GM12878 (cell line): ENCODE results near the gene UBQLN4. TPM values are rescaled to one million over a fixed set of nuclear protein-coding genes. Genes with fewer than 3 reads are reported as not detected.

Experiments
- ATAC-seq: fragments of 200-7000 bp; cut with Tn5 transposase; 3 replicates; pipeline ENCODE4 v1.9.1; 2020; ENCODE audit warnings: mild to moderate bottlenecking, moderate library complexity
- BruUV-seq: library from RNA; stranded (reverse); fragments of 400-500 nt; replicated peaks from 2 replicates; lab custom pipeline; 2021; lab: Mats Ljungman, UMichigan
- CTCF ChIA-PET: fragments of 300-600 bp; sonication (Branson Sonifier 250); formaldehyde crosslinking; extraction: SDS; loops from one replicate; lab custom pipeline; 2021; ENCODE audit warnings: inconsistent platforms; lab: Yijun Ruan, JAX
- POLR2A ChIA-PET: fragments of 350-600 bp; formaldehyde crosslinking; extraction: SDS; loops from one replicate; lab custom pipeline; 2021; ENCODE audit warnings: inconsistent platforms; lab: Charles Lee
- RAD21 ChIA-PET: fragments of 300-600 bp; sonication (Branson Sonifier 250); formaldehyde crosslinking; loops from one replicate; lab custom pipeline; 2023; ENCODE audit warnings: antibody characterized with exemption; ENCODE audit not compliant: unreplicated experiment; lab: Charles Lee
- SMC1A ChIA-PET: fragments of 300-600 bp; sonication (Branson Sonifier 250); formaldehyde crosslinking; loops from one replicate; lab custom pipeline; 2023; ENCODE audit not compliant: unreplicated experiment, uncharacterized antibody; lab: Charles Lee
- DNase-seq: peaks from one replicate; pipeline ENCODE4 v3.0.0-alpha.2; 2011; ENCODE audit warnings: low read depth, low spot score
- FAIRE-seq: peaks from 3 replicates; lab custom pipeline; 2011; peaks lifted over from hg19 to GRCh38; lab: Jason Lieb, UNC
- H2AFZ ChIP-seq: 2 replicates; pipeline ENCODE4 v1.6.0; 2011; ENCODE audit warnings: low read depth, low read length, control low read depth; ENCODE audit not compliant: control insufficient read depth
- H3K27ac ChIP-seq: 2 replicates; pipeline ENCODE4 v1.5.1; 2011; ENCODE audit warnings: control low read depth; ENCODE audit not compliant: control insufficient read depth, insufficient read depth
- H3K27me3 ChIP-seq, 2 experiments: replicated peaks in 1 of 2; 2 replicates each; pipeline versions ENCODE4 v1.6.0 to v1.6.1; 2011; ENCODE audit warnings: low read length in 1 of 2; ENCODE audit not compliant: control insufficient read depth in 2 of 2, insufficient read depth in 2 of 2
- H3K36me3 ChIP-seq, 2 experiments: 2 replicates each; pipeline ENCODE4 v1.5.1; 2011; ENCODE audit warnings: low read length in 1 of 2; ENCODE audit not compliant: control insufficient read depth in 2 of 2, insufficient read depth in 2 of 2
- H3K4me1 ChIP-seq: 2 replicates; pipeline ENCODE4 v1.6.1; 2011; ENCODE audit warnings: mild to moderate bottlenecking, low read length, moderate library complexity, mixed read lengths; ENCODE audit not compliant: control insufficient read depth, insufficient read depth
- H3K4me2 ChIP-seq: 2 replicates; pipeline ENCODE4 v1.6.0; 2011; ENCODE audit warnings: control low read depth; ENCODE audit not compliant: control insufficient read depth, insufficient read depth
- H3K4me3 ChIP-seq: fragments of 200-600 bp; sonication (generic); 2 replicates; pipeline ENCODE4 v1.5.1; 2016
- H3K79me2 ChIP-seq: 2 replicates; pipeline ENCODE4 v1.6.0; 2011; ENCODE audit warnings: low read length; ENCODE audit not compliant: control insufficient read depth, insufficient read depth
- H3K9ac ChIP-seq: 2 replicates; pipeline ENCODE4 v1.8.0; 2011; ENCODE audit warnings: low read length, control low read depth, mixed read lengths; ENCODE audit not compliant: control insufficient read depth, insufficient read depth
- H3K9me3 ChIP-seq: replicated peaks from 3 replicates; pipeline ENCODE4 v1.5.1; 2011; ENCODE audit warnings: mild to moderate bottlenecking, low read length; ENCODE audit not compliant: control insufficient read depth, insufficient read depth
- H4K20me1 ChIP-seq: 2 replicates; pipeline ENCODE4 v1.6.0; 2011; ENCODE audit not compliant: control insufficient read depth, insufficient read depth
- BHLHE40 ChIP-seq, 2 experiments: fragments of 450-650 bp in 1 of 2; IDR thresholded peaks; 2 replicates each; pipeline ENCODE4 v1.6.1; 2011 to 2017; ENCODE audit warnings: low read depth in 2 of 2, borderline replicate concordance in 1 of 2, improper control_type of control experiment in 1 of 2, low read length in 1 of 2, mild to moderate bottlenecking in 1 of 2
- CREM ChIP-seq: IDR thresholded peaks from 2 replicates; pipeline ENCODE4 v1.6.1; 2014; ENCODE audit warnings: antibody characterized with exemption, low read depth
- DPF2 ChIP-seq: fragments of 450-650 bp; IDR thresholded peaks from 2 replicates; pipeline ENCODE4 v1.6.1; 2017; ENCODE audit warnings: mild to moderate bottlenecking
- EGR1 ChIP-seq, 2 experiments: IDR thresholded peaks; 1 replicate in 1 of 2; 2 replicates in 1 of 2; pipeline ENCODE4 v1.6.1; 2011 to 2012; ENCODE audit warnings: low read depth in 2 of 2, low read length in 2 of 2, borderline replicate concordance in 1 of 2, mild to moderate bottlenecking in 1 of 2, moderate library complexity in 1 of 2
- MAX ChIP-seq: IDR thresholded peaks from 2 replicates; pipeline ENCODE4 v1.6.1; 2012; ENCODE audit warnings: low read depth, low read length, improper control_type of control experiment
- MEF2A ChIP-seq: IDR thresholded peaks from 2 replicates; pipeline ENCODE4 v1.6.1; 2011; ENCODE audit warnings: low read depth, mild to moderate bottlenecking, low read length, moderate library complexity; ENCODE audit not compliant: insufficient read depth
- NFIC ChIP-seq: IDR thresholded peaks from 2 replicates; pipeline ENCODE4 v1.6.1; 2012; ENCODE audit warnings: low read depth, mild to moderate bottlenecking, inconsistent platforms, low read length, moderate library complexity
- RAD51 ChIP-seq: fragments of 450-650 bp; IDR thresholded peaks from 2 replicates; pipeline ENCODE4 v1.6.1; 2016; ENCODE audit warnings: moderate library complexity, mild to moderate bottlenecking, inconsistent platforms
- SUPT20H ChIP-seq: IDR thresholded peaks from 2 replicates; pipeline ENCODE4 v1.6.1; 2011; ENCODE audit warnings: low read depth, mild to moderate bottlenecking, low read length, moderate library complexity, borderline replicate concordance; ENCODE audit not compliant: control insufficient read depth
- ZBTB4 ChIP-seq: fragments of 450-650 bp; formaldehyde crosslinking; IDR thresholded peaks from 2 replicates; pipeline ENCODE4 v1.4.0; 2022; ENCODE audit warnings: mild to moderate bottlenecking, moderate library complexity
- WGBS: methylation state at CpG from one replicate; pipeline ENCODE4 v1.1.6; 2016; ENCODE audit warnings: low lambda C conversion rate; ENCODE audit not compliant: insufficient replicate concordance, insufficient coverage; ENCODE audit errors: missing lambda C conversion rate; 5-methylcytosine and 5-hydroxymethylcytosine counted together
- in situ Hi-C: fragments of 300-500 bp; cut with MboI; formaldehyde crosslinking; loops from 9 replicates; pipeline ENCODE4 v1.14.3; 2018; ENCODE audit warnings: mixed read lengths
- intact Hi-C: fragments of 100-400 bp; cut with micrococcal nuclease; formaldehyde crosslinking; loops from one replicate; pipeline ENCODE4 v1.14.2; 2022; ENCODE audit not compliant: unreplicated experiment
- polyA plus RNA-seq, 11 experiments: library from polyadenylated mRNA; depleted of rRNA in 4 of 11; unstranded in 6 of 11; stranded (reverse) in 5 of 11; fragments of >200 nt; fragmentation: Nextera tagmentation in 4 of 11; fragmentation: Illumina TruSeq in 1 of 11; extraction: Ambion mirVana in 4 of 11; extraction: Trizol in 1 of 11; gene quantifications; 1 replicate in 1 of 11; 2 replicates in 10 of 11; pipeline versions ENCODE4 v1.2.1 to v1.2.3, GENCODE V29; 2011 to 2016; ENCODE audit warnings: inconsistent platforms in 2 of 11, missing spikeins in 2 of 11, low read depth in 1 of 11
- total RNA-seq, 4 experiments: library from RNA; depleted of rRNA in 3 of 4; stranded (reverse); fragments of >200 nt in 3 of 4; fragmentation: Illumina TruSeq in 1 of 4; extraction: Trizol in 1 of 4; gene quantifications; 2 replicates each; pipeline versions ENCODE4 v1.2.1 to v1.2.3, GENCODE V29; 2013 to 2021

Gene UBQLN4
- total and polyA plus RNA-seq, 10 of the 15 experiments (the other 5 are each of a cell fraction or from before 2014, with no cell fraction given) = 10.0 to 44.6 (median 19.7) TPM

GRCh38 chr1:156081180-156081916 lies 27.8 kb upstream of the UBQLN4 start:
- 36% methylated on average over 31 of the region's 61 CpGs for WGBS
- intact Hi-C loops (no loop called here), in situ Hi-C loops (no loop called here)
- no peaks in the 10 kb centered on the region for H3K36me3 ChIP-seq
- peak overlapping the region; percentile 72; the same call in 1 of the 2 replicates for H3K4me2 ChIP-seq
- SMC1A ChIA-PET = interaction anchor here (3.4 kb wide), 1 partner anchor 15 kb away, joined by 13 read pairs; no protein-coding TSS in a partner anchor
- RAD21 ChIA-PET = no interaction called here
- no peak for FAIRE-seq
- H3K27ac ChIP-seq = no peak overlapping the region
- H4K20me1 ChIP-seq = no peaks in the 10 kb centered on the region
- H3K9ac ChIP-seq = no peak overlapping the region
- no peaks in the 10 kb centered on the region for H3K79me2 ChIP-seq
- CTCF ChIA-PET = no interaction called here
- ATAC-seq = no peak
- POLR2A ChIA-PET = interaction anchor here (1.4 kb wide), 1 partner anchor 12 kb away, joined by 3 read pairs; no protein-coding TSS in a partner anchor
- H3K9me3 ChIP-seq = no peaks in the 10 kb centered on the region; the same call in 2 of the 3 replicates
- peaks cover 4% of the 10 kb centered on the region; the same call in 1 of the 2 replicates for H3K4me1 ChIP-seq
- no peak for DNase-seq
- BruUV-seq = no TSS peak
- peak in 1 of 2 experiments; percentile 84; a peak in 1 of 3 replicates for TF ChIP-seq EGR1 (IDR thresholded peaks at IDR 0.05; ENCODE audit: borderline replicate concordance in 1 of 2, low read depth in 2 of 2, low read length in 2 of 2)
- no peak for TF ChIP-seq RAD51
- 0 out of 2 replicates have a peak, but pooled peaks have one; percentile 33 for TF ChIP-seq MAX
- peak in 1 of 2 experiments; percentile 37; a peak in 1 of 4 replicates for TF ChIP-seq BHLHE40 (IDR thresholded peaks at IDR 0.05; ENCODE audit: borderline replicate concordance in 1 of 2, low read depth in 2 of 2, low read length in 1 of 2)
- H3K4me3 ChIP-seq = peak overlapping the region; percentile 95; the same call in 1 of the 2 replicates
- no peak overlapping the region for H2AFZ ChIP-seq
- H3K27me3 ChIP-seq = peaks cover 0 to 2% of the 10 kb centered on the region in 2 experiments; a peak in 1 of 4 replicates

- ChIA-PET CTCF (interaction anchor here (0.7 kb wide), 1 partner anchor 118 kb away, joined by 3 read pairs; no protein-coding TSS in a partner anchor), RAD21 (no interaction called here)
- in situ Hi-C loops = no loop called here
- TF ChIP-seq CREM (no peak), NFIC (no peak), SUPT20H (no peak), MEF2A (no peak), ZBTB4 (CRISPR knock-in tag) (no peak), DPF2 (no peak)
Measured at GRCh38 chr1:156080863-156081179, 27.2 kb upstream of the UBQLN4 start.

More at GRCh38 chr1:156080863-156081179, 27.2 kb upstream of the UBQLN4 start:
- DNase-seq (no peak), FAIRE-seq (no peak), ATAC-seq (no peak)
- Histone ChIP-seq H3K4me3 (no peak overlapping the region), H3K9ac (no peak overlapping the region), H3K79me2 (peaks cover 2% of the 10 kb centered on the region; the same call in 1 of the 2 replicates), H3K36me3 (no peaks in the 10 kb centered on the region), H3K27ac (no peak overlapping the region), H2AFZ (no peak overlapping the region), H4K20me1 (no peaks in the 10 kb centered on the region), H3K4me2 (no peak overlapping the region), H3K9me3 (no peaks in the 10 kb centered on the region; the same call in 2 of the 3 replicates), H3K4me1 (peaks cover 9% of the 10 kb centered on the region), H3K27me3 (peaks cover 0 to 2% of the 10 kb centered on the region in 2 experiments; a peak in 1 of 4 replicates)
- WGBS = 63% methylated on average over 4 of the region's 4 CpGs
- BruUV-seq = no TSS peak
- intact Hi-C loops = no loop called here
- ChIA-PET SMC1A (no interaction called here), POLR2A (no interaction called here)
